GM10266 (cell line): ENCODE data around the gene IGDCC3.

Experiments
- DNase-seq: peaks from one replicate; pipeline ENCODE4 v3.0.0; 2012; ENCODE audit errors: extremely low spot score
- TF ChIP-seq, protein P1 (sequence below): IDR thresholded peaks from 2 replicates; pipeline ENCODE4 v1.5.1; 2012; ENCODE audit warnings: mild to moderate bottlenecking, low read depth; ENCODE audit not compliant: control insufficient read depth, insufficient read depth; ENCODE audit errors: missing control alignments

IGDCC3 gene

DNA sequence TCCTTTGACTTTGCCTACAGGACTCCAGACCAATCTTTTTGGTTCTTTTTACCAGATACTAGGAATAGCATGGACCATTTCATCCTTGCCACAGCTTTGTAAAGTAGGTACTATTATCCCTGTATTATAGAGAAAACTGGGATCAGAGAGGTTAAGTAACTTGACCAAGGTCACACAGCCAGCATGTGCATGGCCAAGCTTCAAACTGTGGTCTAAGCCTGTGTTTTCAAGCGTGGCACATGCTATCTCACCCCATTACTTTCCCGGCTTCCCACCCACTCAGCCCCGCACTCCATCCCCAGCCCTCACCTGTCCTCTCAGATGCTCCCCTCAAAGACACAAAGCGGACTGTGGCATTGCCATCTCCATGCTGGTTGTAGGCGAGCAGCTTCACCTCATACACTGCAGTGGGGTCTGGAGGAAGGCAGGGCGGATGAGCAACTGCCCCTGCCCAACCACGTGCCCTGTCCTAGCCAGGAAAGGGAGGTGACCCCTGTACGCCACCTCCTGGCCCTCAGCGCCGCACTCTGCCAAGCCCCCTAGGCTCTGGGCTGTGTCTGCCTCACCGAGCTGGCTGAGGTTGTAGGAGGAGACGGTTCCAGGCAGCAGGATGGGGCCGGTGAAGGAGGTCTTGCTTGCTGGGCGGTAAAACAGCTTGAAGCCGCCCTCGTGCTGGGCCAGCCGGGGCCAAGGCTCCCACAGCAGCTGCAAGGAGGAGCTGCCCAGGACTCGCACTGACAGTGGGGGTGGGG, 47.6 kb downstream of the IGDCC3 start:
- no peak for DNase-seq
- TF ChIP-seq, protein P1, sequence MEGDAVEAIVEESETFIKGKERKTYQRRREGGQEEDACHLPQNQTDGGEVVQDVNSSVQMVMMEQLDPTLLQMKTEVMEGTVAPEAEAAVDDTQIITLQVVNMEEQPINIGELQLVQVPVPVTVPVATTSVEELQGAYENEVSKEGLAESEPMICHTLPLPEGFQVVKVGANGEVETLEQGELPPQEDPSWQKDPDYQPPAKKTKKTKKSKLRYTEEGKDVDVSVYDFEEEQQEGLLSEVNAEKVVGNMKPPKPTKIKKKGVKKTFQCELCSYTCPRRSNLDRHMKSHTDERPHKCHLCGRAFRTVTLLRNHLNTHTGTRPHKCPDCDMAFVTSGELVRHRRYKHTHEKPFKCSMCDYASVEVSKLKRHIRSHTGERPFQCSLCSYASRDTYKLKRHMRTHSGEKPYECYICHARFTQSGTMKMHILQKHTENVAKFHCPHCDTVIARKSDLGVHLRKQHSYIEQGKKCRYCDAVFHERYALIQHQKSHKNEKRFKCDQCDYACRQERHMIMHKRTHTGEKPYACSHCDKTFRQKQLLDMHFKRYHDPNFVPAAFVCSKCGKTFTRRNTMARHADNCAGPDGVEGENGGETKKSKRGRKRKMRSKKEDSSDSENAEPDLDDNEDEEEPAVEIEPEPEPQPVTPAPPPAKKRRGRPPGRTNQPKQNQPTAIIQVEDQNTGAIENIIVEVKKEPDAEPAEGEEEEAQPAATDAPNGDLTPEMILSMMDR = no peak

- TF ChIP-seq, protein P1 = no peak
- DNase-seq = no peak
Measured at GRCh38 chr15:65329288-65329983, 48.4 kb downstream of the IGDCC3 start.

DNA sequence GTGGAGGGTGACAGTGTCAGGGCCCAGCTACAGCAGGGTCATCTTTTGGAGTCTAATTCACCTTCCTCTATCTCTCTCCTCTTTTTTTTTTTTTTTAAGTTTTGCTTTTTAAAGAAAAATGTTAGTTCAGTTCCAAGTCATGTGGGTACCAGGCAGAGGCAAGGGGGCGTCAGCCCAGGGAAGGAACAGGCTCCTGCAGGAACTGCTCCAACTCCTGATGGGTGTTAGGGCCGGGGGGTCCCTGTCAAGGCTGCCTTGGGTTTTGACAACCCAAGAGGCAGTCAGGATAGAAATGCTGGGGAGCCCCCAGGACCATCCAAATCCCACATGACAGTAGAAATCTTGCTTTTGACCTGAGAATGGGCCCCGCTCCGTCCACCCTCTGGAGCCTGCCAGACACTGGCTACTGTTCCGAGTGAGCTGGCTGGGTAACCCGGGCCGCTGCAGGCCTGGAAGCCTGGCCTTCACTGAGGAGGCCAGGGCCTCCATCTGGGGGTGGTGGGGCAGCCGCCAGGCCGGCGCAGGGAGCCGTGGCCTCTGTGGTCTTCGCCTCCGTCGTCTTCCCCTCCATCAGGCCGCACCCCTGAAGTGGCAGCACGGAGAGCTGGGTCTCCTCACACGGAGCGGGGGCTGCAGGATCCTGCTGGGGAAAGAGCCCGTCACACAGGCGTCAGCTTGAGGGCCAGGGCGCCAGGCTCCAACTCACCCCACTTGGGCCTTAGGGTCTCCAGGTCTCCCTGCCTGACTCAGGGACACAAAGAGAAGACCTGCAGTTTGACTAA, 49.1 kb downstream of the IGDCC3 start:
- TF ChIP-seq, protein P1 = no peak

GRCh38 chr15:65327651-65328393, 50.0 kb downstream of the IGDCC3 start:
- TF ChIP-seq, protein P1 = no peak
- no peak for DNase-seq

More for the DNA sequence above, 49.1 kb downstream of the IGDCC3 start:
- DNase-seq = no peak

DNA sequence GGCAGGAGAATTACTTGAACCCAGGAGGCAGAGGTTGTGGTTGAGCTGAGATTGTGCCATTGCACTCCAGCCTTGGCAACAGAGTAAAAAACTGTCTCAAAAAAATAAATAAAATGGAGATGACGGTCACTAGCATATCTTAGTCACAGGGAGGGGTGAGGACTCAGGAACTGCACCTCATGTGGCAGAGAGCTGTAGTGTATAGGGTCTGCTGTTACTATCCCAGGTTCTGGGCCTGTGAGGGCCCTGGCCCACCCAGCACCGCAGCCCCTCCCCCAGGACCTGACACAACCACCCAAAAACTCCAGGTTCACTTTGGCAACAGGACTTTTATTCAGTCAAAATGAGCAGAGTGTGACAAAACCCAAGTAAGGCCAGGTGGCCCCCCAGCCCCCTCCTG, 51.0 kb downstream of the IGDCC3 start:
- TF ChIP-seq, protein P1 = no peak
- DNase-seq = no peak

GRCh38 chr15:65326117-65326526, 51.7 kb downstream of the IGDCC3 start:
- DNase-seq = no peak
- TF ChIP-seq, protein P1 = no peak
